Measurements from ENCODE around the gene AKR7A3.

AKR7A3 gene

GRCh38 chr1:19288324-19289241 is at the start of gene AKR7A3:
AKR7A3 (minus strand) TSS chr1:19288770; CDS start chr1:19288709, 61 bp downstream.
- DNase-seq, result peak; percentile 71

GRCh38 chr1:19338323-19338762 is 49.8 kb upstream of the AKR7A3 start:
- DNase-seq, result no peak

- DNase-seq, result no peak
Measured at GRCh38 chr1:19337289-19337688, 48.7 kb upstream of the AKR7A3 start.

- peak; percentile 64 for DNase-seq
Measured at GRCh38 chr1:19336543-19336942, 48.0 kb upstream of the AKR7A3 start.

- DNase-seq, result no peak
Measured at GRCh38 chr1:19333587-19334354, 45.2 kb upstream of the AKR7A3 start.

- DNase-seq, result no peak
Measured at GRCh38 chr1:19332832-19333231, 44.3 kb upstream of the AKR7A3 start.

- DNase-seq, result no peak
Measured at GRCh38 chr1:19331262-19331878, 42.8 kb upstream of the AKR7A3 start.

- no peak for DNase-seq
Measured at GRCh38 chr1:19330449-19331135, 42.0 kb upstream of the AKR7A3 start.

- DNase-seq, result no peak
Measured at GRCh38 chr1:19329611-19330010, 41.0 kb upstream of the AKR7A3 start.

GRCh38 chr1:19329188-19329587 is 40.6 kb upstream of the AKR7A3 start:
- no peak for DNase-seq

GRCh38 chr1:19328486-19328885 is 39.9 kb upstream of the AKR7A3 start:
- no peak for DNase-seq

- DNase-seq, result no peak
Measured at GRCh38 chr1:19327736-19328135, 39.2 kb upstream of the AKR7A3 start.

- DNase-seq, result no peak
Measured at GRCh38 chr1:19327301-19327700, 38.7 kb upstream of the AKR7A3 start.

- no peak for DNase-seq
Measured at GRCh38 chr1:19326748-19327065, 38.1 kb upstream of the AKR7A3 start.

GRCh38 chr1:19325958-19326747 is 37.6 kb upstream of the AKR7A3 start:
- DNase-seq, result no peak

GRCh38 chr1:19325368-19325957 is 36.9 kb upstream of the AKR7A3 start:
- DNase-seq, result no peak

- DNase-seq, result no peak
Measured at GRCh38 chr1:19324665-19324990, 36.1 kb upstream of the AKR7A3 start.

- no peak for DNase-seq
Measured at GRCh38 chr1:19323987-19324664, 35.6 kb upstream of the AKR7A3 start.

GRCh38 chr1:19322481-19322880 is 33.9 kb upstream of the AKR7A3 start:
- DNase-seq, result no peak

- DNase-seq, result no peak
Measured at GRCh38 chr1:19321071-19321470, 32.5 kb upstream of the AKR7A3 start.

GRCh38 chr1:19319196-19319595 is 30.6 kb upstream of the AKR7A3 start:
- DNase-seq, result no peak
